Fibroblast of skin of right quadriceps (primary cell): ENCODE measurements around the gene RAB22A.

Source experiments
- DNase-seq: peaks from one replicate; pipeline ENCODE4 v3.0.0-alpha.2; 2013

The RAB22A gene

GRCh38 chr20:58309591-58310290 lies at the start of gene RAB22A:
RAB22A (plus strand) TSS chr20:58309715; CDS start chr20:58309977, 262 bp downstream.
- peak; percentile 81 for DNase-seq

GRCh38 chr20:58260006-58260405 lies 49.5 kb upstream of the RAB22A start:
- DNase-seq: peak; percentile 31

- DNase-seq: no peak
These were observed 47.9 kb upstream of the RAB22A start for GRCh38 chr20:58261660-58262059.

- no peak for DNase-seq
These were observed 45.2 kb upstream of the RAB22A start for GRCh38 chr20:58264271-58264670.

- DNase-seq: no peak
These were observed 41.9 kb upstream of the RAB22A start for GRCh38 chr20:58267389-58268215.

GRCh38 chr20:58268421-58268821 lies 41.1 kb upstream of the RAB22A start:
- DNase-seq: no peak

GRCh38 chr20:58268936-58269619 lies 40.4 kb upstream of the RAB22A start:
- no peak for DNase-seq

- DNase-seq: peak; percentile 32
These were observed 37.7 kb upstream of the RAB22A start for GRCh38 chr20:58271606-58272351.

GRCh38 chr20:58274384-58274783 lies 35.1 kb upstream of the RAB22A start:
- no peak for DNase-seq

GRCh38 chr20:58277107-58277506 lies 32.4 kb upstream of the RAB22A start:
- DNase-seq: no peak

GRCh38 chr20:58277578-58278472 lies 31.7 kb upstream of the RAB22A start:
- DNase-seq: no peak

- no peak for DNase-seq
These were observed 22.8 kb upstream of the RAB22A start for GRCh38 chr20:58286729-58287128.

- DNase-seq: no peak
These were observed 21.9 kb upstream of the RAB22A start for GRCh38 chr20:58287638-58288037.

GRCh38 chr20:58289143-58289542 lies 20.4 kb upstream of the RAB22A start:
- DNase-seq: no peak

- DNase-seq: no peak
These were observed 16.1 kb upstream of the RAB22A start for GRCh38 chr20:58293453-58293852.

GRCh38 chr20:58294497-58295455 lies 14.7 kb upstream of the RAB22A start:
- no peak for DNase-seq

GRCh38 chr20:58296051-58296837 lies 13.3 kb upstream of the RAB22A start:
- no peak for DNase-seq

GRCh38 chr20:58297394-58297793 lies 12.1 kb upstream of the RAB22A start:
- DNase-seq: no peak

- DNase-seq: no peak
These were observed 9.2 kb upstream of the RAB22A start for GRCh38 chr20:58300321-58300720.

GRCh38 chr20:58303547-58303946 lies 6.0 kb upstream of the RAB22A start:
- DNase-seq: no peak
